GM15510 (cell line): ENCODE data around the gene DDX17.

ENCODE experiments used
- POLR2A ChIP-seq: IDR thresholded peaks from 3 replicates; pipeline ENCODE4 v1.6.1; 2011; ENCODE audit warnings: borderline replicate concordance; ENCODE audit not compliant: insufficient read length; ENCODE audit errors: extremely low read depth

Gene DDX17

DNA sequence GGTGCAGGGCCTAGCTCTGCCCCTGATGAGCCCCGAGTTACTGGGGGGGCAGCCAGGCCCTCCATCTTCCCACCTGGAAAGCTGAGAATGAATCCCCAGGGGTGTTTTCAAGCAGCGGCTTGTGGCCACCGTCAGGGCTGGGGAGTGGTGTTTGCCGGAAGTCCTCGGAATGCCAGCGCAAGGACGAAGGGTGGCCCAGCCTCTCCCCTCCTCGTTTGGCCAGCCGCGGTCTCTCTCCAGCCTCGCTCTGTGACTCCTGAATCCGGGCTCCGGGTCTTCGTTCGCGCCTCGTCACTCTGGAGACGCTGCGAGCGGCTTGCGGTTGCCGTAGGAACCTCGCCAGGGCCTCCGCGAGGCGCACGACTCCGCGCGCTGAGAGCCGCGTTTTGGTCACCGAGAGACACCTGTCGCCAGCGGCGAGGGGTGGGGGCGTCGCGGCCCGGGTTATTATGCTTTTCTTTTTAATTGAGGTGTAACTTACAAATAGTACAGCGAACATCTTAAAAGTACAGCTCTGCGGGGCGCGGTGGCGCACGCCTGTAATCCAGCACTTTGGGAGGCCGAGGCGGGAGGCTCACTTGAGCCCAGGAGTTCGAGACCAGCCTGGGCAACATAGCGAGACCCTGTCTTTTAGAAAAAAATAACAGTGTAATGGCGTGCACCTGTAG is 44.6 kb downstream of the DDX17 start:
- TF ChIP-seq POLR2A: no peak

DNA sequence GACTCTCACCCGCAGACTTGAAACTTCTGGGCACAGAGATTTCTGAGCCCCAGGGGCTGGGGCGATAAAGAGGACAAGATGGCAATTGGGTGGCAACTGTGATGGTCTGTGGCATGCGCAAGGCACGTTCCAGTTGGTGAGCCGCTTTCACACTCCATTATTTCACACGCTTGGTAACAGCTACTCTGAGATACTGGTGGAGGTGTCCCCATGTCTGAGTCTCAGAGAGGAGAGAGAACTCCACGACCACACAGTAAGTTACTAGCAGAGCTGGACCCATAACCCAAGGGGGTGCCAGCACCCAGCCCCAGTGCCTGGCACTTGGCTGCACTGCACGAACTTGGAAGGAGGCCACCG is 45.1 kb downstream of the DDX17 start:
- TF ChIP-seq POLR2A: no peak

DNA sequence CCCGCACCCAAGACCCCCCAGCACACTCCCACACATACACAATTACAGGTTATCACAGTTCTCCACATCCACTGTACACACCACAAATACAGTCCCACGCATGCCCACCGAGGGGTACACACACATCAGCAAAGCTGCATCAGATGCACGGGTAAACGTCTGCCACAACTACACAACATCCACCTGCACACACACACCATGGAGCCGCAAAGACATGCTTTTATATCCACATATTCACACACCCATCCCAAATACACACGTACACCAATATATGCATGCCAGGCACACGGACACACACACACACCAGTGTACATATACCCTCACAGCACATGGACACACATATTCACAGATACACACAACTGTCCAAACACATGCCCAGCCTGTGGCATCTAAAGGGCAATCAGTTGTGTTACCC is 45.7 kb downstream of the DDX17 start:
- TF ChIP-seq POLR2A: no peak

GRCh38 chr22:38456841-38457699 is 49.0 kb downstream of the DDX17 start:
- TF ChIP-seq POLR2A: no peak

DNA sequence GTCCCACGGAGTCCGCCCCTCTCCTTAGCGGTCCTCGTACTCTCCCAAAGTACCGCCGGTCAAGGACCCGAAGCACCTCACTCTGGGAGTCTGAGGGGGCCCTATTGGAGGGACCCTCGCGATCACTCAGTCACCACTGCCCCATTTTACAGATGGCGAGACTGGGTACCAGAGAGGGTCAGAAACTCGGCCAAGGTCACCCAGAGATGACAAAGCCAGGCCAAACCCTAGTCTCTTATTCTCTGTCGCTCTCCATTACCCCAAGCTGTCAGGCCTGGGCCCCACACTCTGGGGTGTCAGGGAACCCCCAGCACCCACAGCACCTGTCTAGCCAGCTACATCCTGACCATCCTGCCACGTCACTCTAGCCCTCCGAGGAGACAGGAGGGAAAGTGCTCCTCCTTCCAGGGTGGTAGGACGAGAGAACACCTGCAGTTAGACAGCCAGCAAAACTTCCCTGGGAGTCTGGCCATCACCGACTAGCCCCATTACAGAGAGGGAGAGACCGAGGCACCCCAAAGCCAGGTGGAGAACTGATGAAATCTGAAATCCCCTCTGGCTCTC is 49.8 kb downstream of the DDX17 start:
- no peak for TF ChIP-seq POLR2A

GRCh38 chr22:38455530-38456271 is 50.4 kb downstream of the DDX17 start:
- no peak for TF ChIP-seq POLR2A

GRCh38 chr22:38455076-38455529 is 51.0 kb downstream of the DDX17 start, which contains the start of gene KCNJ4:
TSS of gene KCNJ4 (minus strand) at chr22:38455199. CDS start at chr22:38428132, 27,067 bp downstream.
- no peak for TF ChIP-seq POLR2A

DNA sequence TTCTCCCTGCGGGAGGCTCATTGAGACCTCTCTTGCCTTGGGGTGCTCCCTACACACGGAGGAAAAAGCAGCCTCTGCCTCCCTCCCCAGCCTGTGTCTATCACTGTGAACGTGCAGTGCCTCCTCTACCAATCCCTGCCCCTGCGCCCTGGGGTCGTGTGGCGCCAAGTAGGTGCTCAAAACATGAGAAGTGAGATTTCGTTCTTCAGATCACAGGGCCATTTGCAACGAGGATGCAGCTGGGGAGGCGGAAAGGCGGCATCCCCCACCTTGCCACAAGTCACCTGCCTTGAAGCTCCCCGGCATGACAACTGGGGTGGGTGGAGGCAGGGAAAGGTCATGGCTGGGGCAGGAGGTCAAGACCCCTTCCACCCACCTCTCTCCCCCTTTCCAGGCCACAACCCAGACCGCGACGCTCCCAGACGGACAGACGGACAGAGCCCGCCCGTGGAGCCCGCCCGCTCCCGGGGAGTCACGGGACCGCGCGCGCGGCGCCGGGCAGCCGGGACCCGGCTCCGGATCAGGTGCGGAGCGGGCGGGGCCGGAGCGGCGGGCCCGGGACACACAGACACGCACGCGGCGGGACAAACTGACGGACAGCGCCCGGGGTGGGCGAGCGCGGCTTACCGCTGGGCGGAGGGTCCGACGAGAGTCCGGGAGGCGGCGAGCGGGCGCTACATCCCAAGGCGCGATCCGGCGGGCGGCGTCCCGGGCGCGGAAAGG is 51.6 kb downstream of the DDX17 start:
- no peak for TF ChIP-seq POLR2A

- no peak for TF ChIP-seq POLR2A
Measured at GRCh38 chr22:38453996-38454352, 52.1 kb downstream of the DDX17 start.

GRCh38 chr22:38453066-38453672 is 52.9 kb downstream of the DDX17 start:
- TF ChIP-seq POLR2A: no peak

- no peak for TF ChIP-seq POLR2A
Measured at GRCh38 chr22:38452373-38453065, 53.6 kb downstream of the DDX17 start.

GRCh38 chr22:38451864-38452263 is 54.2 kb downstream of the DDX17 start:
- TF ChIP-seq POLR2A: no peak

DNA sequence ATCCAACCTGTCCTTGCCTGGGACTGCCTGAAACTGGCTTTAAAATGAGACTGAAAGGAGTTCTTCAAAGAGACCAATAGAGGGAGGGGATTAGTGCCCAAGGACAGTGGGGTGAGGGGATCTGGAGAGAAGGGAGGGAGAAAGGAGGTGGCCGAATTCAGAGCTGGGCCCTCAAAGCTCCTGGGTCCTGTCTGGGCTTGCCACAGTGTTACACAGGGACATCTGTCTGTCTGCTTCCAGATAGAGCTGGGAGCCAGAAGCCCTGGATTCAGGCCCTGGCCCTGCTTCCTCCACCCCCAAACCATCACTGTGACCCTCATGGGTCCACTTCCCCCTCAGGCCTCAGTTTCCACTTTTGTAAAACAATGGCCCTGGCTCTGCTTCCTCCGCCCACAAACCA is 54.7 kb downstream of the DDX17 start:
- TF ChIP-seq POLR2A: no peak
